Endometrial microvascular endothelial cells (primary cell): ENCODE measurements around the gene GPC6. TPM values are rescaled to one million over a fixed set of nuclear protein-coding genes. Genes with fewer than 3 reads are reported as not detected.

Experiments
- in situ Hi-C: cut with HindIII; loops from 2 replicates; pipeline ENCODE4 v1.10.0; 2017; ENCODE audit warnings: low sequenced_read_pairs, low pct_unique_long_range_greater_than_20kb; ENCODE audit errors: inconsistent ontology term
- total RNA-seq: library from RNA; depleted of rRNA; stranded (reverse); fragments of >200 nt; gene quantifications from one replicate; pipeline ENCODE4 v1.2.3, GENCODE V29; 2015; ENCODE audit errors: inconsistent ontology term

The GPC6 gene
- total RNA-seq, 1 donor from 2014 or later, result 0.46 TPM

- in situ Hi-C loops, result no loop called here
These were observed 824.1 kb downstream of the GPC6 start for GRCh38 chr13:94050686-94051085.

DNA sequence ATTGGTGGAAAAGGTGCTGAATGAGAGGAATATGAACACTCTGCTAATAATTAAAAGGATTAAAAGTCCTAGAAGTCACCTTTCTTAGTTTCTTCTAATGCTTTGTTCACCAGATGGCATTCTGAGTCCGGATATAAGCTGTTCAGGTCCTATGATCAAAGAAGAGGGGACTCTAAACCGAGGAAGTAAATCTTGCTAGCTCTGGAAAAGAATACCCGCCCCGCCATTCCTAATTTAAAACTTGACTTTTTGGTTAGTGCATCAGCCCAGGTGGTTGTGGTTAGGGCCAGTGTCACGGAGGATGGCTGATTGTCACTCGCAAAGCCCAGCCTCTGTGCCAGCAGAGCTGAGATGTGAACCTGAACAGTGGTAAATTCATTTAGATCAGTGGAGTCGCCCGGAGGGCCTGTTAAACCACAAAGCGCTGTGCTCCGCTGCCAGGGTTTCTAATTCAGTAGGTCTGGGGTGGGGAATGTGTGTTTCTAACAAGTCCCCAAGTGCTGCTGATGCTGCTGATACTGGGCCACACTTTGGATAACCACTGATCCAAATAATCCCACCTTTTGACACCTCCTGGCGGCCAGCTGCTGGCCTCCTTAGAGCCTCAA, 827.5 kb downstream of the GPC6 start:
- in situ Hi-C loops, result no loop called here

GRCh38 chr13:94056362-94056990, 829.9 kb downstream of the GPC6 start:
- in situ Hi-C loops, result no loop called here

GRCh38 chr13:94057618-94058186, 831.1 kb downstream of the GPC6 start:
- in situ Hi-C loops, result no loop called here

- in situ Hi-C loops, result no loop called here
These were observed 832.3 kb downstream of the GPC6 start for GRCh38 chr13:94058821-94059360.

GRCh38 chr13:94061301-94061700, 834.7 kb downstream of the GPC6 start:
- in situ Hi-C loops, result no loop called here

GRCh38 chr13:94063096-94063495, 836.5 kb downstream of the GPC6 start:
- in situ Hi-C loops, result no loop called here

GRCh38 chr13:94063848-94064247, 837.2 kb downstream of the GPC6 start:
- in situ Hi-C loops, result no loop called here

GRCh38 chr13:94065741-94066140, 839.1 kb downstream of the GPC6 start:
- in situ Hi-C loops, result no loop called here

GRCh38 chr13:94073007-94073744, 846.6 kb downstream of the GPC6 start:
- in situ Hi-C loops, result no loop called here

- in situ Hi-C loops, result no loop called here
These were observed 853.3 kb downstream of the GPC6 start for GRCh38 chr13:94079876-94080275.

DNA sequence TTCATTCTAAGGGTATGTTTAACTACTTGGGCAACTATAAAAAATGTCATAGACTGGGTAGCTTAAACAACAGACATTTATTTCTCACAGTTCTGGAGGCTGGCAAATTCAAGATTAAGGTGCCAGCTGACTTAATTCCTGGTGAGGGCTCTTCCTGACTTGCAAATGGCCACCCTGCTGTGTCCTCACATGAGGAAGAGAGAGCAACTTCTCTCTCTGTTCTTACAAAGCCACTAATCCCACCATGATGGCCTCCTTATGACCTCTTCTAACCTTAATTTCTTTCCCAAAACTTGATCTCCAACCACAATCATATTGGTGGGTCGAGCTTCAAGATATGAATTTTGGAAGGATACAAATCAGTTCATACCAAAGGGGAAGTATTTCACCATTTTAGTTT, 853.9 kb downstream of the GPC6 start:
- in situ Hi-C loops, result no loop called here

GRCh38 chr13:94087100-94087499, 860.5 kb downstream of the GPC6 start:
- in situ Hi-C loops, result no loop called here

GRCh38 chr13:94088742-94089141, 862.1 kb downstream of the GPC6 start:
- in situ Hi-C loops, result no loop called here

- in situ Hi-C loops, result no loop called here
These were observed 864.3 kb downstream of the GPC6 start for GRCh38 chr13:94090773-94091480.

DNA sequence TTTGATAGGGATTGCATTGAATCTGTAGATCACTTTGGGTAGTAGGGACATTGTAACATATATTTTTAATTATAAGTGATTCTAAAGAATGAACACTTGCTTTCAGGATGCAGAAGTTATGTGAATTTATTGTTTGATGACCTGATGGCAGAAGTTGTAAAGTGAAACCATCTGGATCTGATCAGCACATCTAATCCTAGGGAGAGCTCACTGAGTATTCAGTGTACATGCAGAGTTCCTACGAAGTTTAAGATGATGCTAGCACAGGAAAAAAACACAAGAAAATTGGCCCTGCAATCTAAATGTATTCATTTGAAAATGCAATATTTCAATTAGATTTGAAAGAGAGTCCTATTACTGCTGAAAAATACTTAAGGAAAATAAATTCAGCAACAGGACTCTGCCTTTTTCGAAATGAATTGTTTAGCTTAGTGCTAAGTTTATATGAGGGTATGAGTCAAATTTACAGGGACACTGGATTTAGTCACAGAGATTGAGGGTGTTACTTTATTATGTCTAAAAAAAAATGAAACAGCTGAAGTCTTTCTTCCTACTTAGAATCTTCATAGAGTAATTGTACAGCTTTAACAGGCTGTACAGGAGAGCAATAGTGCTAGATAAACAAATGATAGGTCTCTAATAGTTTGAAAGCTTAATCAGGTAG, 867.2 kb downstream of the GPC6 start:
- in situ Hi-C loops, result no loop called here

DNA sequence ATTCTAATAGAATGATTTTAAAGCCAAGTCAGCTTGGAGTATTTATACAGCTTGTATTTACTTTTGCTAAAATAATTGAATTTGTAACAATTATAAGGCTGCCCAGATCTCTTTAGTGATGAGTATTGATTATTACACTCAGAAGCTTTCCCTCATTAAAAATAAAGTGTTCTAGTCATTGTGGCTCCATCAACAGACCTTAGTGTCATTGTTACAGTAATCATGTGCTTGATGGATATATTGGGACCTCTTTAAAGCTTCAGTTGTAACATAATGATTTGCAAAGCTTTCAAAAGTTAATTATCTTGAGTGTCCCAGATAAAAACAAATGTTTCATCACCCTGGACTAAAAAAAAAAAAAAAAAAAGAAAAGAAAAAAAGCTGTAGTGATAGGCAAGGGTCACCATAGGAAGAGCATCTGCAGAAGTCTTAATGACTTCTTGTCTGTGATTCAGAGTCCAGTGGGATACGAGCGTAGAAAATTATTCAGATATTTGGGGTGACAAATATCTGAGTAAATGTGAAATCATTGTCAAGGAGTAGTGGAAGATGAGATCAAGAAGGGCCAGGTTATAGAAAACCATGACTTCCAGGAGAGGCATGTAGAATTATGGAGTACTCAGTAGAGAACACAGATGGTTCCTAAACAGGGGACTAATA, 883.2 kb downstream of the GPC6 start:
- in situ Hi-C loops, result no loop called here

DNA sequence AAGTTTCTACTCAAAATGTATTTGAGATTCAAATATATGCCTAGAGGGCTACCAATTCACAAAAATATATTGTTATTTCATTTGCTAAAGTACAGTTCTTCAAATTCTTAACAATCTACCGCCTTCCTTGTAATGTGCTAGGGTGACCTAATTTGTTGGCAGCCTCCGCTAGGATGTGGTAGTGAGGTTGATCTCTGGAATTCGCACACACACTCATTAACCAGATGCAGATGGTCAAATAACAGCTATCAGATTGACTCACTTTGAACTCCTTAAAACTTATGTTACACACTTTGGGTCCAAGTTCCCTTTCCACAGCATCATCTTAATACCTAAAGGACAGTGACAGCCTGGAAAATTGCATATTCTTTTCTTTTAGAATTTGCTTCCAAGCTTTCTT, 885.6 kb downstream of the GPC6 start:
- in situ Hi-C loops, result no loop called here
